ENCODE measurements around the gene APBA2.

APBA2 gene

GRCh38 chr15:29070471-29071231 is 184.9 kb downstream of the APBA2 start:
- ChIA-PET POLR2A (no interaction called here), CTCF (no interaction called here)
- TF ChIP-seq CTCF (IDR thresholded peaks at IDR 0.05; ENCODE audit: control extremely low read depth, extremely low read depth, low read depth, missing control alignments): no peak
- no peak for DNase-seq (ENCODE audit: extremely low spot score)

- ChIA-PET CTCF (no interaction called here), POLR2A (no interaction called here)
- TF ChIP-seq CTCF (IDR thresholded peaks at IDR 0.05; ENCODE audit: control extremely low read depth, extremely low read depth, low read depth, missing control alignments): no peak
- no peak for DNase-seq (ENCODE audit: extremely low spot score)
These were observed 185.6 kb downstream of the APBA2 start for GRCh38 chr15:29071232-29071881.

GRCh38 chr15:29071882-29072273 is 186.1 kb downstream of the APBA2 start:
- ChIA-PET POLR2A (no interaction called here), CTCF (no interaction called here)
- TF ChIP-seq CTCF (IDR thresholded peaks at IDR 0.05; ENCODE audit: control extremely low read depth, extremely low read depth, low read depth, missing control alignments): no peak
- DNase-seq (ENCODE audit: extremely low spot score): no peak

- no peak for TF ChIP-seq CTCF (IDR thresholded peaks at IDR 0.05; ENCODE audit: control extremely low read depth, extremely low read depth, low read depth, missing control alignments)
- POLR2A ChIA-PET: no interaction called here
- DNase-seq (ENCODE audit: extremely low spot score): no peak
- CTCF ChIA-PET: no interaction called here
These were observed 186.7 kb downstream of the APBA2 start for GRCh38 chr15:29072444-29072843.

- CTCF ChIA-PET: no interaction called here
- no peak for TF ChIP-seq CTCF (IDR thresholded peaks at IDR 0.05; ENCODE audit: control extremely low read depth, extremely low read depth, low read depth, missing control alignments)
- POLR2A ChIA-PET: no interaction called here
- no peak for DNase-seq (ENCODE audit: extremely low spot score)
These were observed 188.3 kb downstream of the APBA2 start for GRCh38 chr15:29074045-29074444.

- ChIA-PET POLR2A (no interaction called here), CTCF (interaction anchor here (0.8 to 4.3 kb wide), 3 partner anchors 12 to 31 kb away, joined by 3 to 24 read pairs (median 5); no protein-coding TSS in a partner anchor)
- DNase-seq (ENCODE audit: extremely low spot score): no peak
- TF ChIP-seq CTCF (IDR thresholded peaks at IDR 0.05; ENCODE audit: control extremely low read depth, extremely low read depth, low read depth, missing control alignments): no peak
These were observed 192.8 kb downstream of the APBA2 start for GRCh38 chr15:29078541-29078940.
